K562 (cell line): Measurements from ENCODE around the gene C2CD4D. TPM values are rescaled to one million over a fixed set of nuclear protein-coding genes. Genes with fewer than 3 reads are reported as not detected.

ENCODE experiments used
- ATAC-seq: fragments of 200-7000 bp; cut with Tn5 transposase; 3 replicates; pipeline ENCODE4 v1.9.1; 2020; ENCODE audit warnings: moderate library complexity
- BruUV-seq: library from RNA; stranded (reverse); fragments of 400-500 nt; replicated peaks from 2 replicates; lab custom pipeline; 2021; lab: Mats Ljungman, UMichigan
- CTCF ChIA-PET: fragments of 300-600 bp; formaldehyde crosslinking; extraction: SDS; loops from one replicate; lab custom pipeline; 2021; ENCODE audit warnings: low intra/inter-chr PET ratio; lab: Yijun Ruan, JAX
- POLR2A ChIA-PET: fragments of 300-600, 350-650 bp; sonication (Branson Sonifier 250); formaldehyde crosslinking; extraction: SDS; loops from one replicate; lab custom pipeline; 2021; ENCODE audit warnings: antibody characterized with exemption, inconsistent platforms; lab: Yijun Ruan, JAX
- DNase-seq, 4 experiments: peaks; one replicate each; pipeline versions ENCODE4 v3.0.0 to v3.0.0-alpha.2; 2011 to 2018; ENCODE audit warnings: low spot score in 3 of 4, mixed read lengths in 3 of 4; ENCODE audit errors: extremely low read depth in 1 of 4
- FAIRE-seq: peaks from 2 replicates; lab custom pipeline; 2011; peaks lifted over from hg19 to GRCh38; lab: Jason Lieb, UNC
- H2AFZ ChIP-seq: 2 replicates; pipeline ENCODE4 v1.6.0; 2011; ENCODE audit warnings: low read depth, low read length, control low read depth, inconsistent platforms
- H3K27ac ChIP-seq: fragments of 200-600 bp; 3 replicates; pipeline ENCODE4 v1.8.0; 2011; ENCODE audit warnings: low read depth, mild to moderate bottlenecking, control low read depth, inconsistent platforms, low read length, moderate library complexity, mixed read lengths; ENCODE audit errors: extremely low read depth
- H3K27me3 ChIP-seq, 2 experiments: fragments of 300-600 bp in 1 of 2; 2 replicates in 1 of 2; 3 replicates in 1 of 2; pipeline versions ENCODE4 v1.6.0 to v1.8.0; 2011; ENCODE audit warnings: inconsistent platforms in 2 of 2, low read length in 2 of 2, mild to moderate bottlenecking in 1 of 2, mixed read lengths in 1 of 2, moderate library complexity in 1 of 2; ENCODE audit not compliant: control insufficient read depth in 2 of 2, insufficient read depth in 2 of 2
- H3K36me3 ChIP-seq: fragments of 300-600 bp; 3 replicates; pipeline ENCODE4 v1.8.0; 2011; ENCODE audit warnings: mild to moderate bottlenecking, low read length, inconsistent platforms; ENCODE audit not compliant: control insufficient read depth, insufficient read depth
- H3K4me1 ChIP-seq, 2 experiments: fragments of 200-600 bp in 1 of 2; replicated peaks in 1 of 2; 2 replicates in 1 of 2; 3 replicates in 1 of 2; pipeline versions ENCODE4 v1.5.1 to v1.8.0; 2011; ENCODE audit warnings: inconsistent platforms in 2 of 2, low read length in 2 of 2, mild to moderate bottlenecking in 1 of 2, mixed read lengths in 1 of 2, moderate library complexity in 1 of 2; ENCODE audit not compliant: control insufficient read depth in 2 of 2, insufficient read depth in 2 of 2
- H3K4me2 ChIP-seq: 2 replicates; pipeline ENCODE4 v1.6.1; 2011; ENCODE audit warnings: low read length, control low read depth, inconsistent platforms, mixed read lengths; ENCODE audit not compliant: insufficient read depth
- H3K4me3 ChIP-seq: fragments of 200-600 bp; sonication (generic), shearing (Covaris generic); 2 replicates; pipeline ENCODE4 v1.5.1; 2016; ENCODE audit warnings: control low read depth, inconsistent platforms
- H3K79me2 ChIP-seq: fragments of 200-600 bp; 3 replicates; pipeline ENCODE4 v1.8.0; 2011; ENCODE audit warnings: low read length, inconsistent platforms; ENCODE audit not compliant: control insufficient read depth, insufficient read depth
- H3K9ac ChIP-seq, 2 experiments: 2 replicates each; pipeline versions ENCODE4 v1.6.0 to v1.6.1; 2011; ENCODE audit warnings: low read depth in 2 of 2, low read length in 2 of 2, control low read depth in 1 of 2, inconsistent platforms in 1 of 2, mild to moderate bottlenecking in 1 of 2, mixed read lengths in 1 of 2; ENCODE audit not compliant: insufficient read depth in 1 of 2
- H3K9me1 ChIP-seq: one replicate; pipeline ENCODE4 v1.6.0; 2011; ENCODE audit warnings: inconsistent platforms, mild to moderate bottlenecking, low read length, moderate library complexity; ENCODE audit not compliant: control insufficient read depth, insufficient read depth
- H3K9me3 ChIP-seq: replicated peaks from 2 replicates; pipeline ENCODE4 v1.5.1; 2011; ENCODE audit warnings: low read depth, low read length, inconsistent platforms; ENCODE audit not compliant: control insufficient read depth, insufficient read depth
- H4K20me1 ChIP-seq: replicated peaks from 2 replicates; pipeline ENCODE4 v1.6.1; 2011; ENCODE audit warnings: low read length, inconsistent platforms, mixed read lengths; ENCODE audit not compliant: control insufficient read depth, insufficient read depth
- AFF4 ChIP-seq: sonication (generic); formaldehyde crosslinking; IDR thresholded peaks from 2 replicates; pipeline ENCODE4 v1.8.0; 2023; ENCODE audit warnings: mild to moderate bottlenecking, missing genetic modification reagents
- BRF1 ChIP-seq: IDR thresholded peaks from 3 replicates; pipeline ENCODE4 v1.6.1; 2011; ENCODE audit warnings: borderline replicate concordance, mild to moderate bottlenecking; ENCODE audit not compliant: insufficient read length; ENCODE audit errors: extremely low read depth
- CBX5 ChIP-seq: IDR thresholded peaks from 2 replicates; pipeline ENCODE4 v1.6.1; 2014; ENCODE audit warnings: low read depth, borderline replicate concordance
- ESRRB ChIP-seq: fragments of 250-450 bp; sonication (Bioruptor Pico); IDR thresholded peaks from 2 replicates; pipeline ENCODE4 v1.5.0; 2020; ENCODE audit warnings: mild to moderate bottlenecking, moderate library complexity, borderline replicate concordance
- GABPA ChIP-seq: fragments of 200-800 bp; sonication (Bioruptor generic); conservative IDR thresholded peaks from 2 replicates; pipeline ENCODE4 v1.6.1; 2016; ENCODE audit warnings: low read depth, missing genetic modification characterization, missing compliant biosample characterization
- GATAD2A ChIP-seq: fragments of 450-650 bp; IDR thresholded peaks from 2 replicates; pipeline ENCODE4 v1.6.1; 2017
- HINFP ChIP-seq: fragments of 450-650 bp; conservative IDR thresholded peaks from 2 replicates; pipeline ENCODE4 v1.6.1; 2016; ENCODE audit warnings: missing genetic modification characterization, low read depth, mild to moderate bottlenecking, control low read depth, missing compliant biosample characterization
- HNRNPL ChIP-seq: fragments of 200-400 bp; formaldehyde crosslinking; IDR thresholded peaks from 2 replicates; pipeline ENCODE4 v1.6.1; 2017; ENCODE audit warnings: low read depth, mild to moderate bottlenecking, low read length
- HNRNPLL ChIP-seq: fragments of 200-400 bp; formaldehyde crosslinking; IDR thresholded peaks from 2 replicates; pipeline ENCODE4 v1.6.1; 2017; ENCODE audit warnings: low read length, low read depth, mild to moderate bottlenecking; ENCODE audit not compliant: poor library complexity, severe bottlenecking
- KLF16 ChIP-seq: IDR thresholded peaks from 2 replicates; pipeline ENCODE4 v1.6.1; 2016; ENCODE audit warnings: antibody characterized with exemption
- NCOA1 ChIP-seq: fragments of 450-650 bp; IDR thresholded peaks from 2 replicates; pipeline ENCODE4 v1.6.1; 2016; ENCODE audit warnings: low read depth
- PCBP2 ChIP-seq: fragments of 200-400 bp; formaldehyde crosslinking; IDR thresholded peaks from 2 replicates; pipeline ENCODE4 v1.6.1; 2018; ENCODE audit warnings: low read length, low read depth, mild to moderate bottlenecking, moderate library complexity; ENCODE audit not compliant: poor library complexity, severe bottlenecking
- PHF20 ChIP-seq: fragments of 450-650 bp; IDR thresholded peaks from 2 replicates; pipeline ENCODE4 v1.6.1; 2018; ENCODE audit not compliant: partially characterized antibody
- TRIM28 ChIP-seq: fragments of 450-650 bp; IDR thresholded peaks from 2 replicates; pipeline ENCODE4 v1.6.1; 2017
- ZNF395 ChIP-seq: fragments of 200-800 bp; sonication (Bioruptor generic); IDR thresholded peaks from 2 replicates; pipeline ENCODE4 v1.6.1; 2017; ENCODE audit warnings: missing genetic modification characterization, missing compliant biosample characterization
- WGBS: fragments of 100-300 bp; shearing (Covaris generic); methylation state at CpG from one replicate; pipeline ENCODE4 v1.1.6; 2016; ENCODE audit warnings: low coverage, mixed read lengths; ENCODE audit not compliant: insufficient coverage; ENCODE audit errors: missing lambda C conversion rate; 5-methylcytosine and 5-hydroxymethylcytosine counted together
- in situ Hi-C: fragments of 300-500 bp; cut with MboI; formaldehyde crosslinking; loops from 4 replicates; pipeline ENCODE4 v1.15.0; 2018; ENCODE audit warnings: inconsistent platforms, mixed read lengths
- intact Hi-C: fragments of 100-400 bp; cut with micrococcal nuclease; formaldehyde crosslinking; loops from 2 replicates; pipeline ENCODE4 v1.14.2; 2022
- polyA plus RNA-seq, 8 experiments: library from polyadenylated mRNA; depleted of rRNA in 4 of 8; stranded (reverse) in 5 of 8; unstranded in 3 of 8; fragments of >200 nt; fragmentation: Nextera tagmentation in 2 of 8; fragmentation: Illumina TruSeq in 1 of 8; extraction: Ambion mirVana in 2 of 8; extraction: Trizol in 1 of 8; gene quantifications; 2 replicates each; pipeline versions ENCODE4 v1.2.1 to v1.2.3, GENCODE V29; 2011 to 2014; ENCODE audit warnings: inconsistent platforms in 1 of 8, missing spikeins in 1 of 8
- total RNA-seq, 7 experiments: library from RNA; depleted of rRNA in 6 of 7; stranded (reverse); fragments of >200 nt in 6 of 7; fragmentation: Illumina TruSeq in 2 of 7; extraction: Trizol in 2 of 7; gene quantifications; 2 replicates each; pipeline versions ENCODE4 v1.2.1 to v1.2.3, GENCODE V29; 2011 to 2021; ENCODE audit warnings: low replicate concordance in 1 of 7

C2CD4D gene
- total and polyA plus RNA-seq, 9 of the 15 experiments (the other 6 are each of a cell fraction or from before 2014, with no cell fraction given), result not detected

GRCh38 chr1:151806170-151806569 is 33.5 kb downstream of the C2CD4D start:
- H3K36me3 ChIP-seq, result no peaks in the 10 kb centered on the region
- FAIRE-seq (no peak), ATAC-seq (no peak), DNase-seq (no peak)
- in situ Hi-C loops (no loop called here), intact Hi-C loops (no loop called here)
- peaks cover 51 to 79% of the 10 kb centered on the region in 2 experiments; a peak in 4 of 5 replicates for H3K27me3 ChIP-seq
- H4K20me1 ChIP-seq, result peaks cover 3% of the 10 kb centered on the region; the same call in 1 of the 2 replicates
- no peak overlapping the region for H3K27ac ChIP-seq
- POLR2A ChIA-PET, result no interaction called here
- no peak overlapping the region for H3K4me3 ChIP-seq
- H2AFZ ChIP-seq, result no peak overlapping the region
- H3K4me1 ChIP-seq, result peaks cover 0 to 8% of the 10 kb centered on the region in 2 experiments; a peak in 1 of 5 replicates
- no peaks in the 10 kb centered on the region for H3K9me1 ChIP-seq
- H3K4me2 ChIP-seq, result no peak overlapping the region
- no TSS peak for BruUV-seq
- no peaks in the 10 kb centered on the region for H3K9me3 ChIP-seq
- CTCF ChIA-PET, result no interaction called here
- no peak for TF ChIP-seq NCOA1
- TF ChIP-seq KLF16, result no peak
- no peak for TF ChIP-seq TRIM28
- TF ChIP-seq HINFP, result no peak
- no peak for TF ChIP-seq GATAD2A
- no peak for TF ChIP-seq CBX5
- TF ChIP-seq HNRNPL, result no peak
- no peak for TF ChIP-seq ZNF395 (CRISPR knock-in tag)
- no peak for TF ChIP-seq PCBP2
- no peak for TF ChIP-seq HNRNPLL
- TF ChIP-seq AFF4 (CRISPR knock-in tag), result no peak
- no peak for TF ChIP-seq PHF20
- TF ChIP-seq GABPA (tag), result no peak
- TF ChIP-seq BRF1, result no peak
- no peak for TF ChIP-seq ESRRB (CRISPR knock-in tag)
- peak overlapping the region in 1 of 2 experiments; percentile 29; a peak in 1 of 4 replicates for H3K9ac ChIP-seq
- 1% methylated on average over 7 of the region's 7 CpGs for WGBS
- no peaks in the 10 kb centered on the region for H3K79me2 ChIP-seq
